SK-N-MC (cell line): Measurements from ENCODE around the gene RHOBTB1.
"Not testable (repeated sequence)": the region's sequence is repeated elsewhere in the genome, so short reads cannot be mapped to it uniquely, and the experiment has no call there.

Experiments used
- DNase-seq: peaks from one replicate; pipeline ENCODE4 v3.0.0-alpha.2; 2011; ENCODE audit warnings: low read depth, low spot score
- H3K27ac ChIP-seq: fragments of 200-600 bp; sonication (generic); 2 replicates; pipeline ENCODE4 v1.5.1; 2016; ENCODE audit warnings: mixed run types
- H3K36me3 ChIP-seq: fragments of 200-600 bp; sonication (generic); 2 replicates; pipeline ENCODE4 v1.6.1; 2017; ENCODE audit warnings: antibody characterized with exemption, low read length, mixed read lengths; ENCODE audit not compliant: insufficient read depth
- H3K4me3 ChIP-seq: fragments of 200-600 bp; sonication (generic); 2 replicates; pipeline ENCODE4 v1.5.1; 2016
- H3K9ac ChIP-seq: fragments of 200-600 bp; sonication (generic); 2 replicates; pipeline ENCODE4 v1.8.0; 2017; ENCODE audit warnings: mixed run types, mixed read lengths; ENCODE audit not compliant: insufficient read length
- H3K9me3 ChIP-seq: fragments of 200-600 bp; sonication (generic); 2 replicates; pipeline ENCODE4 v1.6.1; 2017; ENCODE audit warnings: low read depth, mild to moderate bottlenecking, antibody characterized with exemption, low read length, moderate library complexity, mixed read lengths
- EZH2 ChIP-seq: fragments of 200-600 bp; sonication (generic); IDR thresholded peaks from one replicate; pipeline ENCODE4 v1.6.1; 2017; ENCODE audit warnings: antibody characterized with exemption
- FOXP2 ChIP-seq: optimal IDR thresholded peaks from 2 replicates; pipeline ENCODE3; 2011; ENCODE audit warnings: mild to moderate bottlenecking, moderate library complexity; ENCODE audit not compliant: insufficient read depth; ENCODE audit errors: extremely low read length, control extremely low read depth
- POLR2AphosphoS5 ChIP-seq: IDR thresholded peaks from 2 replicates; pipeline ENCODE4 v1.6.1; 2012; ENCODE audit warnings: mild to moderate bottlenecking, low read depth, low read length, borderline replicate concordance

RHOBTB1 gene

DNA sequence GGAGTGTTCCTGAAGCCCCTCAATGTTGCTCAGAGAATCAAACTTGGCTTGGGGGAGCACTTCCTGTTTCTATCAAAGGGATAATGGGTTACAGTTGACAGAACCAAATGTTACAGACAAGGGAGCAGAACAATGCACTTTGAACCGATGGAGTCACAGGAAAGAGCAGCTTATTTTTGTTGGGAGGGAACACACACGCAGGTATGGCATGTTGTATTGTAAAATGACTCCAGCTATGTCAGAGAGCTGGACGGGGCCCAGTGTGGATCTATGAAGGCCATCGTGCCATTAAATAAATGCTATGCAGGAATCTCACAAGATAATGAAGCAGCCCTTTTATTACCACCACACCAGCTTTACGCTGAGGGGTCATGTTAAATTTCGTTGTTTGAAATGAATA, 35.1 kb downstream of the RHOBTB1 start:
- no peak for DNase-seq
- no peaks in the 10 kb centered on the region for H3K9me3 ChIP-seq
- H3K4me3 ChIP-seq, result no peak overlapping the region
- no peak overlapping the region for H3K27ac ChIP-seq
- no peak overlapping the region for H3K9ac ChIP-seq
- no peaks in the 10 kb centered on the region for H3K36me3 ChIP-seq
- no peak for TF ChIP-seq POLR2AphosphoS5
- TF ChIP-seq EZH2, result no peak
- TF ChIP-seq FOXP2, result no peak

DNA sequence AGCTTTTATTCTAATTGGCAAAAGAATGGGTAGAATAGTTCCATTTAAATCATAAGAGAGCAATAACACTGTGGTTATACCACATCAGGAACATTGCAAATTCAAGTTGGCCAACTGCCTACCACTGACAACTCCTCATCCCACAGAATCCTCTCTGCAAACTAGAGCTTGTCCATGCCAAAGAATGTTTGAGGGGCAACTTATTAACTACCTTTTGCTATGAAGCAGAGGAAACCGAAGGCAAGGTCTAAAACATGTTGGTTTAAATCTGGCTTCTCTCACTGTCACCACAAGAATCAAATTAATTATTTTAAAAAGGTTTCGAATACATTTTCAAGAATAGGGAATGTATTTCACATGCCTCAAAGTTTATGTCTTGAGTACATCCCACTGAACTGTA, 36.0 kb downstream of the RHOBTB1 start:
- no peak for DNase-seq
- no peak overlapping the region for H3K9ac ChIP-seq
- H3K4me3 ChIP-seq, result no peak overlapping the region
- TF ChIP-seq EZH2, result no peak
- no peak for TF ChIP-seq POLR2AphosphoS5
- TF ChIP-seq FOXP2, result no peak
- no peaks in the 10 kb centered on the region for H3K9me3 ChIP-seq
- H3K27ac ChIP-seq, result no peak overlapping the region
- no peaks in the 10 kb centered on the region for H3K36me3 ChIP-seq

DNA sequence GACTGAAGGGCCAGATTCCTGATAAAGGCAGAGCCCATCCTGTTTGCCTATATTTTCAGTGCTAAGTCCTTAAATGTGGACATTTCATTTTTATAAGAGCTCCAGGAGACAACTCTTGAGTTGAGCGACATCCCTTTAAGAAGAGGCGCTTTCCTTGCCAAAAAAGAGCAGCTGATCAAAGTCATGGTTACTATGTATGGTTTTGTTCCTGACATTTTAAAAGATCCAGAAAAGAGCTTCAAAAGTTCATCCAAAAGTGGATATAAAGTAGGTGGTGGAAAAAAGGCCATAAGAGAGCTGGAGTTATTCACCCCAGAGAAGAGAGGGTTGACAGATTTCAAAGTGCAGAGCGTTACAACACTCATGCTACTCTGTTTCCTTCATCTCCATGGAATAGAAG, 36.7 kb downstream of the RHOBTB1 start:
- Histone ChIP-seq H3K27ac (no peak overlapping the region), H3K36me3 (no peaks in the 10 kb centered on the region), H3K9ac (no peak overlapping the region), H3K9me3 (no peaks in the 10 kb centered on the region), H3K4me3 (no peak overlapping the region)
- TF ChIP-seq POLR2AphosphoS5 (no peak), EZH2 (no peak)
- no peak for DNase-seq

DNA sequence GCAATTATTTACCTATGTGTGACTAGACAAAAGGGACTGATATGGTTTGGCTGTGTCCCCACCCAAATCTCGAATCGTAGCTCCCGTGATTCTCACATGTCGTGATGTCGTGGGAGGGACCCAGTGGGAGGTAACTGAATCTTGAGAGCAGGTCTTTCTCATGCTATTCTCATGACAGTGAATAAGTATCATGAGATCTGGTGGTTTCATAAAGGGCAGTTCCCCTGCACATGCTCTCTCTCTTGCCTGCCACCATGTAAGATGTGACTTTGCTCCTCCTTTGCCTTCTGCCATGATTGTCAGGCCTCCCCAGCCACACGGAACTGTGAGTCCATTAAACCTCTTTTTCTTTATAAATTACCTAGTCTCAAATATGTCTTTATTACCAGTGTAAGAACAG, 37.2 kb downstream of the RHOBTB1 start:
- not testable (repeated sequence) for DNase-seq, H3K4me3 ChIP-seq, H3K27ac ChIP-seq, H3K36me3 ChIP-seq, H3K9me3 ChIP-seq, H3K9ac ChIP-seq

DNA sequence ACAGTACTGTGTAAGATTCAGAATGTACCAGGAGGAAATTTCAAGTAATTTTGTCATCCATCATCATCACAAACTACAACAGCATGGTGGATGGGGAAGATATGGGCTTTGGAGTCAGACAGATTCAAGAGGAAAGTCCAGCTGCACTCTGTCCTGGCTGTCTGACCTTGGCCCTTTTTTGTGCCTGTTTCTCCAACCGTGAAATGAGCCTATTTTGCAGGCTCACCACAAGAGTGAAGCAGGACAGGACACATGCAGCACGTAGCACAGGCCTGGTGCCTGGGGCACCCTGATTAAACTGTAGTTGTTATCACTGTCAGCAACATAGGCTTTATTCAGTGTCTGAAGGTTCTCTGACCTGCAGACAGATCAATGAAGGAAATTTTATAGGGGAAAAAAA, 37.6 kb downstream of the RHOBTB1 start:
- no peak for DNase-seq
- TF ChIP-seq POLR2AphosphoS5 (no peak), EZH2 (no peak), FOXP2 (no peak)
- Histone ChIP-seq H3K27ac (no peak overlapping the region), H3K9me3 (no peaks in the 10 kb centered on the region), H3K4me3 (no peak overlapping the region), H3K9ac (no peak overlapping the region), H3K36me3 (no peaks in the 10 kb centered on the region)

DNA sequence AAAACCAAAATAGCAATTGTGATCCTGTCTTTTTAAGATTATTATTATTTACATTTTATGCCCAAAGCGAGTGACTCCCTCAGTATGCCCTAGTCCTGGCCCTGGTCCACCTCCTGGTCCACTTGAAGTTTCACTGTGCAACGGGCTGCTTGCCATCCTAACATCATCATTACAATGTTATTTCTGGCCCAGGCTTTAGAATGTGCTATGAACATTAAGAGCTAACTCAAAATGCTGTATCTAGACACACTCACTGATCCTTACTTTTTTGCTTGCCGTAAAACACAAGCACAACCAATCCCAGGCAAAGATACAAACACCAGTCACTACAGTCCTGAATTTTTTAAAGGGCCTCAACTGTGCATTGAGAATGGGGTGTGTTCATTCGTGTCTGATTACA, 38.4 kb downstream of the RHOBTB1 start:
- H3K9me3 ChIP-seq, result no peaks in the 10 kb centered on the region
- H3K36me3 ChIP-seq, result no peaks in the 10 kb centered on the region
- no peak for TF ChIP-seq POLR2AphosphoS5
- no peak for TF ChIP-seq EZH2
- TF ChIP-seq FOXP2, result no peak
- no peak overlapping the region for H3K4me3 ChIP-seq
- no peak for DNase-seq
- no peak overlapping the region for H3K27ac ChIP-seq
- H3K9ac ChIP-seq, result no peak overlapping the region

DNA sequence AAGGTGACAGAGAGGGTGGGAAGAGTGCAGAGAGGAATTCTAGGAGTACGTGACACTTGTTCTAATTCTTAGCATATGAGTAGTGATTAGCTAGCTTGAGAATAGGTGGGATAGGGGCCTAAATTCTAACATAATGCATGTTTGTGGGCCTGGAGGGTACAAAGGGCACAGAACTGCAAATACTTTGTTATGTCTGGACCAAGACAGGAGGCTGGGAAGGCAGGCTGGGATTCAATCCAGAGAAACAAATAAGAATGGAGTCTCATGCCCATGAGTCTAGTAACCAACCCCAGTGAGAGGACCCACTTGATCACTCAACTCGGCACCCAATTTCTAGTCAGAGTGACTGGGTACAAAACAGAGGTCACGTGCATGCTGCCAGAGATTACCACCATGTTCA, 40.9 kb downstream of the RHOBTB1 start:
- Histone ChIP-seq H3K27ac (no peak overlapping the region), H3K9ac (no peak overlapping the region), H3K9me3 (no peaks in the 10 kb centered on the region), H3K4me3 (no peak overlapping the region), H3K36me3 (no peaks in the 10 kb centered on the region)
- no peak for TF ChIP-seq EZH2
- TF ChIP-seq FOXP2, result no peak
- TF ChIP-seq POLR2AphosphoS5, result no peak
- no peak for DNase-seq

DNA sequence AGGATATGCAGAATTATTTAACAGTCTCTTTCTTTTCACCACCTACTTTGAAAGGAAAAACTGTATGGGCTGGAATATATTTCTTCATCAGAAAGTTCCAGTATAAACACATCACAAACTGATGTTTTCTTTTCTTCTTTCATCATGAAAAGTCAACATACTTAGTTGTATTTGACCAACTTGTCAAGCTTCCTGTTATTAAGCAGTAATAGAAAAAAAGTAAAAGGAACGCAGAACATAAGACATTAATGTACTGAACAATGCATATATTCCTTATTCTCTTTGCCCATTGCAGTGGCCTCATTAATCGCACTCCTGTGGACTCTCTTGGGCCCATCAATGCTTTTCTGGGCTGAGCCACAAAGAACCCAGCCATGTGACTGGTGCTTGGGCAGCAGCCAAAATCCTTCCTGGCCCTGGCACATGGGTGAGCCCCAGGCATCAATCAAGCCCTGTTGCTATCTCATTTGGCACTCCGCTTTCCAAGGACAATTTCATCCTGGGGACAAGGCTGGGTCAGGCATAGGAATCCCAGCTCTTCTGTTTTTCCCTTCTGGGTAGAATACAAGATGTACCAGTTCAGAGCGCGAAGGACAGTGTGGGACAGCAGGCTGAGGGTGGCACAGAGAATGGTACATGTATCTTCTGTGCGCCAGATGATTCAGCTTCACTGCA, 42.3 kb downstream of the RHOBTB1 start:
- H3K4me3 ChIP-seq, result no peak overlapping the region
- no peak overlapping the region for H3K27ac ChIP-seq
- no peak for DNase-seq
- TF ChIP-seq EZH2 (no peak), POLR2AphosphoS5 (no peak), FOXP2 (no peak)
- H3K36me3 ChIP-seq, result no peaks in the 10 kb centered on the region
- H3K9ac ChIP-seq, result no peak overlapping the region
- no peaks in the 10 kb centered on the region for H3K9me3 ChIP-seq

DNA sequence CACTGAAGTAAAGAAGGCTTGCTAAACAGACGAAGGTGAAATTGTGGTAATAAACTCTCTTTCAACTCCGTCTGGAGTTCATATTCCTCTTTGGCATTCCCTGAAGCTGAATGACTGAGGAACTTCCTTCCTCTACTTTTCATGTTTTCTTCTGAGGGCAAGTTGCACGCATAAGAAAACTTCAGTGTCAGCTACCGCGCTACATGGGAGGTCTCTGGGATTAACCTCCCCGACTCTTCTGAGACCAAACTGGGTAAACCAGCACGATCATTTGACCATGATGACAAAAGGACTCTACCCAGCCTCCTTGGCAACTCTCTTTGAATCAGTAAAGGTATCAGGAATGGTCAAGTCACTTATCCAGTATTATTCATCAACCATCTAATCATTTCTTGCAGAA, 44.7 kb downstream of the RHOBTB1 start:
- Histone ChIP-seq H3K27ac (no peak overlapping the region), H3K9me3 (no peaks in the 10 kb centered on the region), H3K9ac (no peak overlapping the region), H3K4me3 (no peak overlapping the region), H3K36me3 (no peaks in the 10 kb centered on the region)
- TF ChIP-seq FOXP2 (no peak), EZH2 (no peak), POLR2AphosphoS5 (no peak)
- no peak for DNase-seq
